WTC11 (cell line): ENCODE measurements around the gene NDUFAF8.

Experiments
- CREB1 ChIP-seq: sonication (generic); formaldehyde crosslinking; IDR thresholded peaks from 2 replicates; pipeline ENCODE4 v1.8.0; 2023; ENCODE audit warnings: mild to moderate bottlenecking, missing genetic modification reagents
- IRF2 ChIP-seq: sonication (generic); formaldehyde crosslinking; IDR thresholded peaks from 2 replicates; pipeline ENCODE4 v1.8.0; 2022; ENCODE audit warnings: low read depth, missing genetic modification reagents, borderline replicate concordance
- NR1H2 ChIP-seq: sonication (generic); formaldehyde crosslinking; IDR thresholded peaks from 2 replicates; pipeline ENCODE4 v1.9.0; 2021; ENCODE audit warnings: mild to moderate bottlenecking, moderate library complexity, missing genetic modification reagents
- NR2C2 ChIP-seq: sonication (generic); formaldehyde crosslinking; IDR thresholded peaks from 2 replicates; pipeline ENCODE4 v1.8.0; 2022; ENCODE audit warnings: mild to moderate bottlenecking, missing genetic modification reagents
- RORB ChIP-seq: fragments of 250-450 bp; sonication (Bioruptor Pico); IDR thresholded peaks from 2 replicates; pipeline ENCODE4 v1.9.0; 2021; ENCODE audit warnings: mild to moderate bottlenecking
- TF ChIP-seq, protein P1 (sequence below): fragments of 200-600 bp; IDR thresholded peaks from 2 replicates; pipeline ENCODE4 v1.8.0; 2022; ENCODE audit warnings: antibody characterized with exemption
- TF ChIP-seq, protein P2 (sequence below): sonication (generic); formaldehyde crosslinking; IDR thresholded peaks from 2 replicates; pipeline ENCODE4 v1.8.0; 2022; ENCODE audit warnings: mild to moderate bottlenecking, missing genetic modification reagents

DNA sequence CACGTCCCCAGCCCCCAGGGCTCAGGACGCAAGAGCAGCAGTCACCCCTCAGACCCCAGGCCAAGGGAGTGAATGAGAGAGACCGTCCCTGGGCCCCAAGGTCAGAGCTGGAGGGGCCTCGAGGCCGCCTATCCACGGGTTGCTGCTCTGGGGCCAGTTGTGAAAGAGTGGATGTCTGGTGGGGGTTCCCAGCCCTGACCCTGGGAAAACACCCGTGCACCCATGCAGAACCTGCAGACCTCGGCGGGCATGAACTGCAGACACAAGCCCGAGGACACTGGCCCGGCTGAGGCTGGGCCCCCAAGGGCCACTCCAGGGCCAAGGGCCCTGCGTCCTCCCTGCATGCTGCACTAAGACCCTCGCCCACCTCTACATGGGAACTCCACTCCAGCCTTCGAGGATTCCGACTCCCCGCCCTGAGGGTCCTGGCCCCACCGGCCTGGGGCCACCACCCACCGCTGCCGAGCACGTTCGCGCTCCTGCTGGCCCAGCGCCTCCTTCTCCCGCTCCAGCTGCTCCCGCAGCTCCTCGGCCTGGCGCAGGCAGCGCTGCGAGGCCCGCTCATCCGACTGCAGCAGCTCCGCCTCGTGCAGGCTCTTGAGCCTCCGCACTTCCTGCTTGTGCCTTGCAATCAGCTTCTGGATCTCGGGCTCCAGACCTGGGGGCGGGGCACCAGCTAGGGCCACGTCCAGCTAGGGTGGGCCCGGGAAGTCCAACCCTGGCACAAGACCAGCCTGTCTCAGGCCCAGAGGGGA lies 45.5 kb upstream of the NDUFAF8 start:
- no peak for TF ChIP-seq IRF2 (CRISPR knock-in tag)
- TF ChIP-seq CREB1 (CRISPR knock-in tag): no peak
- TF ChIP-seq, protein P1, sequence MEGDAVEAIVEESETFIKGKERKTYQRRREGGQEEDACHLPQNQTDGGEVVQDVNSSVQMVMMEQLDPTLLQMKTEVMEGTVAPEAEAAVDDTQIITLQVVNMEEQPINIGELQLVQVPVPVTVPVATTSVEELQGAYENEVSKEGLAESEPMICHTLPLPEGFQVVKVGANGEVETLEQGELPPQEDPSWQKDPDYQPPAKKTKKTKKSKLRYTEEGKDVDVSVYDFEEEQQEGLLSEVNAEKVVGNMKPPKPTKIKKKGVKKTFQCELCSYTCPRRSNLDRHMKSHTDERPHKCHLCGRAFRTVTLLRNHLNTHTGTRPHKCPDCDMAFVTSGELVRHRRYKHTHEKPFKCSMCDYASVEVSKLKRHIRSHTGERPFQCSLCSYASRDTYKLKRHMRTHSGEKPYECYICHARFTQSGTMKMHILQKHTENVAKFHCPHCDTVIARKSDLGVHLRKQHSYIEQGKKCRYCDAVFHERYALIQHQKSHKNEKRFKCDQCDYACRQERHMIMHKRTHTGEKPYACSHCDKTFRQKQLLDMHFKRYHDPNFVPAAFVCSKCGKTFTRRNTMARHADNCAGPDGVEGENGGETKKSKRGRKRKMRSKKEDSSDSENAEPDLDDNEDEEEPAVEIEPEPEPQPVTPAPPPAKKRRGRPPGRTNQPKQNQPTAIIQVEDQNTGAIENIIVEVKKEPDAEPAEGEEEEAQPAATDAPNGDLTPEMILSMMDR: no peak
- no peak for TF ChIP-seq NR2C2 (CRISPR knock-in tag)
- TF ChIP-seq, protein P2, sequence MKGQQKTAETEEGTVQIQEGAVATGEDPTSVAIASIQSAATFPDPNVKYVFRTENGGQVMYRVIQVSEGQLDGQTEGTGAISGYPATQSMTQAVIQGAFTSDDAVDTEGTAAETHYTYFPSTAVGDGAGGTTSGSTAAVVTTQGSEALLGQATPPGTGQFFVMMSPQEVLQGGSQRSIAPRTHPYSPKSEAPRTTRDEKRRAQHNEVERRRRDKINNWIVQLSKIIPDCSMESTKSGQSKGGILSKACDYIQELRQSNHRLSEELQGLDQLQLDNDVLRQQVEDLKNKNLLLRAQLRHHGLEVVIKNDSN: no peak
- TF ChIP-seq NR1H2 (CRISPR knock-in tag): no peak
- TF ChIP-seq RORB: no peak
